GM12801 (cell line): ENCODE measurements around the gene DHX16.

ENCODE experiments used
- CTCF ChIP-seq: IDR thresholded peaks from one replicate; pipeline ENCODE4 v1.5.1; 2011; ENCODE audit warnings: control low read depth; ENCODE audit not compliant: insufficient read length; ENCODE audit errors: extremely low read depth

DHX16 gene

GRCh38 chr6:30614044-30614842 lies 58.6 kb downstream of the DHX16 start:
- TF ChIP-seq CTCF, result no peak

GRCh38 chr6:30613251-30614043 lies 59.4 kb downstream of the DHX16 start:
- no peak for TF ChIP-seq CTCF

- TF ChIP-seq CTCF, result no peak
Measured at GRCh38 chr6:30612687-30613248, 60.0 kb downstream of the DHX16 start.

GRCh38 chr6:30612213-30612612 lies 60.6 kb downstream of the DHX16 start:
- no peak for TF ChIP-seq CTCF

- TF ChIP-seq CTCF, result no peak
Measured at GRCh38 chr6:30611856-30612194, 61.0 kb downstream of the DHX16 start.

- TF ChIP-seq CTCF, result no peak
Measured at GRCh38 chr6:30611150-30611855, 61.5 kb downstream of the DHX16 start.

GRCh38 chr6:30610065-30610464 lies 62.7 kb downstream of the DHX16 start:
- TF ChIP-seq CTCF, result no peak
